GM12878 (cell line): ENCODE data around the gene SLC25A47. TPM values are rescaled to one million over a fixed set of nuclear protein-coding genes. Genes with fewer than 3 reads are reported as not detected.
A peak's percentile ranks its signal among the peaks of the same experiment; 100 is the strongest.

Source experiments
- ATAC-seq: fragments of 200-7000 bp; cut with Tn5 transposase; 3 replicates; pipeline ENCODE4 v1.9.1; 2020; ENCODE audit warnings: mild to moderate bottlenecking, moderate library complexity
- BruUV-seq: library from RNA; stranded (reverse); fragments of 400-500 nt; replicated peaks from 2 replicates; lab custom pipeline; 2021; lab: Mats Ljungman, UMichigan
- CTCF ChIA-PET: fragments of 300-600 bp; sonication (Branson Sonifier 250); formaldehyde crosslinking; extraction: SDS; loops from one replicate; lab custom pipeline; 2021; ENCODE audit warnings: inconsistent platforms; lab: Yijun Ruan, JAX
- POLR2A ChIA-PET: fragments of 350-600 bp; formaldehyde crosslinking; extraction: SDS; loops from one replicate; lab custom pipeline; 2021; ENCODE audit warnings: inconsistent platforms; lab: Charles Lee
- RAD21 ChIA-PET: fragments of 300-600 bp; sonication (Branson Sonifier 250); formaldehyde crosslinking; loops from one replicate; lab custom pipeline; 2023; ENCODE audit warnings: antibody characterized with exemption; ENCODE audit not compliant: unreplicated experiment; lab: Charles Lee
- SMC1A ChIA-PET: fragments of 300-600 bp; sonication (Branson Sonifier 250); formaldehyde crosslinking; loops from one replicate; lab custom pipeline; 2023; ENCODE audit not compliant: unreplicated experiment, uncharacterized antibody; lab: Charles Lee
- DNase-seq: peaks from one replicate; pipeline ENCODE4 v3.0.0-alpha.2; 2011; ENCODE audit warnings: low read depth, low spot score
- FAIRE-seq: peaks from 3 replicates; lab custom pipeline; 2011; peaks lifted over from hg19 to GRCh38; lab: Jason Lieb, UNC
- H2AFZ ChIP-seq: 2 replicates; pipeline ENCODE4 v1.6.0; 2011; ENCODE audit warnings: low read depth, low read length, control low read depth; ENCODE audit not compliant: control insufficient read depth
- H3K27ac ChIP-seq: 2 replicates; pipeline ENCODE4 v1.5.1; 2011; ENCODE audit warnings: control low read depth; ENCODE audit not compliant: control insufficient read depth, insufficient read depth
- H3K27me3 ChIP-seq, 2 experiments: replicated peaks in 1 of 2; 2 replicates each; pipeline versions ENCODE4 v1.6.0 to v1.6.1; 2011; ENCODE audit warnings: low read length in 1 of 2; ENCODE audit not compliant: control insufficient read depth in 2 of 2, insufficient read depth in 2 of 2
- H3K36me3 ChIP-seq, 2 experiments: 2 replicates each; pipeline ENCODE4 v1.5.1; 2011; ENCODE audit warnings: low read length in 1 of 2; ENCODE audit not compliant: control insufficient read depth in 2 of 2, insufficient read depth in 2 of 2
- H3K4me1 ChIP-seq: 2 replicates; pipeline ENCODE4 v1.6.1; 2011; ENCODE audit warnings: mild to moderate bottlenecking, low read length, moderate library complexity, mixed read lengths; ENCODE audit not compliant: control insufficient read depth, insufficient read depth
- H3K4me2 ChIP-seq: 2 replicates; pipeline ENCODE4 v1.6.0; 2011; ENCODE audit warnings: control low read depth; ENCODE audit not compliant: control insufficient read depth, insufficient read depth
- H3K4me3 ChIP-seq: fragments of 200-600 bp; sonication (generic); 2 replicates; pipeline ENCODE4 v1.5.1; 2016
- H3K79me2 ChIP-seq: 2 replicates; pipeline ENCODE4 v1.6.0; 2011; ENCODE audit warnings: low read length; ENCODE audit not compliant: control insufficient read depth, insufficient read depth
- H3K9ac ChIP-seq: 2 replicates; pipeline ENCODE4 v1.8.0; 2011; ENCODE audit warnings: low read length, control low read depth, mixed read lengths; ENCODE audit not compliant: control insufficient read depth, insufficient read depth
- H3K9me3 ChIP-seq: replicated peaks from 3 replicates; pipeline ENCODE4 v1.5.1; 2011; ENCODE audit warnings: mild to moderate bottlenecking, low read length; ENCODE audit not compliant: control insufficient read depth, insufficient read depth
- H4K20me1 ChIP-seq: 2 replicates; pipeline ENCODE4 v1.6.0; 2011; ENCODE audit not compliant: control insufficient read depth, insufficient read depth
- ATF7 ChIP-seq: fragments of 450-650 bp; IDR thresholded peaks from 2 replicates; pipeline ENCODE4 v1.6.1; 2016; ENCODE audit warnings: low read depth, mild to moderate bottlenecking
- CREM ChIP-seq: IDR thresholded peaks from 2 replicates; pipeline ENCODE4 v1.6.1; 2014; ENCODE audit warnings: antibody characterized with exemption, low read depth
- IRF5 ChIP-seq: fragments of 450-650 bp; IDR thresholded peaks from 2 replicates; pipeline ENCODE4 v1.6.1; 2017; ENCODE audit warnings: borderline replicate concordance
- MTA3 ChIP-seq: IDR thresholded peaks from 2 replicates; pipeline ENCODE4 v1.6.1; 2012; ENCODE audit warnings: low read length, inconsistent platforms, borderline replicate concordance
- MXI1 ChIP-seq: fragments of 150-350 bp; IDR thresholded peaks from 2 replicates; pipeline ENCODE4 v1.6.1; 2011; ENCODE audit warnings: low read depth, mild to moderate bottlenecking, inconsistent platforms, low read length, improper control_type of control experiment
- NFXL1 ChIP-seq: fragments of 450-650 bp; IDR thresholded peaks from 2 replicates; pipeline ENCODE4 v1.6.1; 2017; ENCODE audit warnings: antibody characterized with exemption, mild to moderate bottlenecking, borderline replicate concordance
- NFYB ChIP-seq: IDR thresholded peaks from 2 replicates; pipeline ENCODE4 v1.6.1; 2011; ENCODE audit warnings: low read depth, mild to moderate bottlenecking, low read length, improper control_type of control experiment, moderate library complexity; ENCODE audit not compliant: insufficient read depth
- PAX5 ChIP-seq: IDR thresholded peaks from 2 replicates; pipeline ENCODE4 v1.6.1; 2011; ENCODE audit warnings: low read depth, low read length, borderline replicate concordance
- PML ChIP-seq: IDR thresholded peaks from 2 replicates; pipeline ENCODE4 v1.6.1; 2012; ENCODE audit warnings: low read length, inconsistent platforms
- RAD21 ChIP-seq: IDR thresholded peaks from 2 replicates; pipeline ENCODE4 v1.6.1; 2011; ENCODE audit warnings: mild to moderate bottlenecking, low read depth, low read length, moderate library complexity; ENCODE audit not compliant: insufficient read depth
- RB1 ChIP-seq: fragments of 450-650 bp; formaldehyde crosslinking; IDR thresholded peaks from 2 replicates; pipeline ENCODE4 v1.6.1; 2017; ENCODE audit warnings: mild to moderate bottlenecking, borderline replicate concordance
- RELA ChIP-seq: fragments of 450-650 bp; IDR thresholded peaks from 2 replicates; pipeline ENCODE4 v1.8.0; 2014; ENCODE audit warnings: borderline replicate concordance; ENCODE audit not compliant: partially characterized antibody
- SMC3 ChIP-seq: IDR thresholded peaks from 2 replicates; pipeline ENCODE4 v1.6.1; 2011; ENCODE audit warnings: low read length, improper control_type of control experiment, borderline replicate concordance
- TARDBP ChIP-seq: IDR thresholded peaks from 2 replicates; pipeline ENCODE4 v1.6.1; 2016; ENCODE audit warnings: borderline replicate concordance
- ZZZ3 ChIP-seq: IDR thresholded peaks from 2 replicates; pipeline ENCODE4 v1.6.1; 2011; ENCODE audit warnings: low read depth; ENCODE audit not compliant: control insufficient read depth, insufficient read length
- WGBS: methylation state at CpG from one replicate; pipeline ENCODE4 v1.1.6; 2016; ENCODE audit warnings: low lambda C conversion rate; ENCODE audit not compliant: insufficient replicate concordance, insufficient coverage; ENCODE audit errors: missing lambda C conversion rate; 5-methylcytosine and 5-hydroxymethylcytosine counted together
- in situ Hi-C: fragments of 300-500 bp; cut with MboI; formaldehyde crosslinking; loops from 9 replicates; pipeline ENCODE4 v1.14.3; 2018; ENCODE audit warnings: mixed read lengths
- intact Hi-C: fragments of 100-400 bp; cut with micrococcal nuclease; formaldehyde crosslinking; loops from one replicate; pipeline ENCODE4 v1.14.2; 2022; ENCODE audit not compliant: unreplicated experiment
- polyA plus RNA-seq, 11 experiments: library from polyadenylated mRNA; depleted of rRNA in 4 of 11; unstranded in 6 of 11; stranded (reverse) in 5 of 11; fragments of >200 nt; fragmentation: Nextera tagmentation in 4 of 11; fragmentation: Illumina TruSeq in 1 of 11; extraction: Ambion mirVana in 4 of 11; extraction: Trizol in 1 of 11; gene quantifications; 1 replicate in 1 of 11; 2 replicates in 10 of 11; pipeline versions ENCODE4 v1.2.1 to v1.2.3, GENCODE V29; 2011 to 2016; ENCODE audit warnings: inconsistent platforms in 2 of 11, missing spikeins in 2 of 11, low read depth in 1 of 11
- total RNA-seq, 4 experiments: library from RNA; depleted of rRNA in 3 of 4; stranded (reverse); fragments of >200 nt in 3 of 4; fragmentation: Illumina TruSeq in 1 of 4; extraction: Trizol in 1 of 4; gene quantifications; 2 replicates each; pipeline versions ENCODE4 v1.2.1 to v1.2.3, GENCODE V29; 2013 to 2021
- TF ChIP-seq, protein P1 (sequence below): fragments of 450-650 bp; IDR thresholded peaks from 2 replicates; pipeline ENCODE4 v1.6.1; 2017; ENCODE audit warnings: mild to moderate bottlenecking, moderate library complexity
- TF ChIP-seq, protein P2 (sequence below): fragments of 450-650 bp; conservative IDR thresholded peaks from 2 replicates; pipeline ENCODE4 v1.6.1; 2017; ENCODE audit warnings: mild to moderate bottlenecking, moderate library complexity

SLC25A47 gene
- total and polyA plus RNA-seq, 10 of the 15 experiments (the other 5 are each of a cell fraction or from before 2014, with no cell fraction given): 0.14 TPM; not detected in 9

- WGBS: 26% methylated on average over 8 of the region's 8 CpGs
- no peak overlapping the region for H3K9ac ChIP-seq
- H3K9me3 ChIP-seq: no peaks in the 10 kb centered on the region
- FAIRE-seq (no peak), DNase-seq (no peak), ATAC-seq (0 out of 3 replicates have a peak, but pooled peaks have one; percentile 15)
- no peak overlapping the region for H3K27ac ChIP-seq
- ChIA-PET RAD21 (interaction anchor here (0.7 to 4.1 kb wide), 8 partner anchors 9 to 94 kb away, joined by 3 to 25 read pairs (median 4); a partner anchor contains a TSS), SMC1A (interaction anchor here (0.8 to 3.7 kb wide), 8 partner anchors 9 to 131 kb away, joined by 3 to 25 read pairs (median 4); partner anchors contain the start of gene WDR25), POLR2A (interaction anchor here (1.1 kb wide), 1 partner anchor 72 kb away, joined by 5 read pairs; a partner anchor contains a TSS), CTCF (interaction anchor here (0.9 to 3.3 kb wide), 18 partner anchors 8 to 342 kb away, joined by 3 to 26 read pairs (median 6); partner anchors contain the start of gene WDR25)
- H4K20me1 ChIP-seq: no peaks in the 10 kb centered on the region
- peaks cover 0 to 5% of the 10 kb centered on the region in 2 experiments; a peak in 1 of 4 replicates for H3K27me3 ChIP-seq
- peaks cover under 1% of the 10 kb centered on the region for H3K4me1 ChIP-seq
- in situ Hi-C loops: loop anchor here (5.0 kb wide), 1 partner anchor 69 kb away; no protein-coding TSS in a partner anchor
- H3K4me3 ChIP-seq: no peak overlapping the region
- intact Hi-C loops: loop anchor here (1.0 to 5.0 kb wide), 2 partner anchors 74 to 339 kb away; no protein-coding TSS in a partner anchor
- no TSS peak for BruUV-seq
- H3K4me2 ChIP-seq: no peak overlapping the region
- H2AFZ ChIP-seq: no peak overlapping the region
- H3K36me3 ChIP-seq: no peaks in the 10 kb centered on the region
- no peaks in the 10 kb centered on the region for H3K79me2 ChIP-seq
- no peak for TF ChIP-seq MXI1
- no peak for TF ChIP-seq NFXL1
- TF ChIP-seq RB1: peak; percentile 42; the same call in 1 of the 2 replicates
- no peak for TF ChIP-seq NFYB
- no peak for TF ChIP-seq TARDBP
- no peak for TF ChIP-seq PAX5
- peak; percentile 58 for TF ChIP-seq RAD21
- no peak for TF ChIP-seq ZZZ3
- TF ChIP-seq SMC3: peak; percentile 58
- TF ChIP-seq, protein P1, sequence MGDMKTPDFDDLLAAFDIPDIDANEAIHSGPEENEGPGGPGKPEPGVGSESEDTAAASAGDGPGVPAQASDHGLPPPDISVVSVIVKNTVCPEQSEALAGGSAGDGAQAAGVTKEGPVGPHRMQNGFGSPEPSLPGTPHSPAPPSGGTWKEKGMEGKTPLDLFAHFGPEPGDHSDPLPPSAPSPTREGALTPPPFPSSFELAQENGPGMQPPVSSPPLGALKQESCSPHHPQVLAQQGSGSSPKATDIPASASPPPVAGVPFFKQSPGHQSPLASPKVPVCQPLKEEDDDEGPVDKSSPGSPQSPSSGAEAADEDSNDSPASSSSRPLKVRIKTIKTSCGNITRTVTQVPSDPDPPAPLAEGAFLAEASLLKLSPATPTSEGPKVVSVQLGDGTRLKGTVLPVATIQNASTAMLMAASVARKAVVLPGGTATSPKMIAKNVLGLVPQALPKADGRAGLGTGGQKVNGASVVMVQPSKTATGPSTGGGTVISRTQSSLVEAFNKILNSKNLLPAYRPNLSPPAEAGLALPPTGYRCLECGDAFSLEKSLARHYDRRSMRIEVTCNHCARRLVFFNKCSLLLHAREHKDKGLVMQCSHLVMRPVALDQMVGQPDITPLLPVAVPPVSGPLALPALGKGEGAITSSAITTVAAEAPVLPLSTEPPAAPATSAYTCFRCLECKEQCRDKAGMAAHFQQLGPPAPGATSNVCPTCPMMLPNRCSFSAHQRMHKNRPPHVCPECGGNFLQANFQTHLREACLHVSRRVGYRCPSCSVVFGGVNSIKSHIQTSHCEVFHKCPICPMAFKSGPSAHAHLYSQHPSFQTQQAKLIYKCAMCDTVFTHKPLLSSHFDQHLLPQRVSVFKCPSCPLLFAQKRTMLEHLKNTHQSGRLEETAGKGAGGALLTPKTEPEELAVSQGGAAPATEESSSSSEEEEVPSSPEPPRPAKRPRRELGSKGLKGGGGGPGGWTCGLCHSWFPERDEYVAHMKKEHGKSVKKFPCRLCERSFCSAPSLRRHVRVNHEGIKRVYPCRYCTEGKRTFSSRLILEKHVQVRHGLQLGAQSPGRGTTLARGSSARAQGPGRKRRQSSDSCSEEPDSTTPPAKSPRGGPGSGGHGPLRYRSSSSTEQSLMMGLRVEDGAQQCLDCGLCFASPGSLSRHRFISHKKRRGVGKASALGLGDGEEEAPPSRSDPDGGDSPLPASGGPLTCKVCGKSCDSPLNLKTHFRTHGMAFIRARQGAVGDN: no peak
- TF ChIP-seq, protein P2, sequence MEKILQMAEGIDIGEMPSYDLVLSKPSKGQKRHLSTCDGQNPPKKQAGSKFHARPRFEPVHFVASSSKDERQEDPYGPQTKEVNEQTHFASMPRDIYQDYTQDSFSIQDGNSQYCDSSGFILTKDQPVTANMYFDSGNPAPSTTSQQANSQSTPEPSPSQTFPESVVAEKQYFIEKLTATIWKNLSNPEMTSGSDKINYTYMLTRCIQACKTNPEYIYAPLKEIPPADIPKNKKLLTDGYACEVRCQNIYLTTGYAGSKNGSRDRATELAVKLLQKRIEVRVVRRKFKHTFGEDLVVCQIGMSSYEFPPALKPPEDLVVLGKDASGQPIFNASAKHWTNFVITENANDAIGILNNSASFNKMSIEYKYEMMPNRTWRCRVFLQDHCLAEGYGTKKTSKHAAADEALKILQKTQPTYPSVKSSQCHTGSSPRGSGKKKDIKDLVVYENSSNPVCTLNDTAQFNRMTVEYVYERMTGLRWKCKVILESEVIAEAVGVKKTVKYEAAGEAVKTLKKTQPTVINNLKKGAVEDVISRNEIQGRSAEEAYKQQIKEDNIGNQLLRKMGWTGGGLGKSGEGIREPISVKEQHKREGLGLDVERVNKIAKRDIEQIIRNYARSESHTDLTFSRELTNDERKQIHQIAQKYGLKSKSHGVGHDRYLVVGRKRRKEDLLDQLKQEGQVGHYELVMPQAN: 0 out of 2 replicates have a peak, but pooled peaks have one; percentile 24
- TF ChIP-seq MTA3: no peak
- TF ChIP-seq RELA: no peak
- no peak for TF ChIP-seq IRF5
- no peak for TF ChIP-seq CREM
- no peak for TF ChIP-seq PML
- TF ChIP-seq ATF7: no peak
These were observed 20.0 kb upstream of the SLC25A47 start for GRCh38 chr14:100303179-100303578.
